A549 (cell line): ENCODE data around the gene PRTFDC1. TPM values are rescaled to one million over a fixed set of nuclear protein-coding genes. Genes with fewer than 3 reads are reported as not detected.

Experiments
- ATAC-seq, 2 experiments: fragments of 200-7000 bp in 1 of 2; fragments of >200 bp in 1 of 2; cut with Nextera tagmentation in 1 of 2; cut with Tn5 transposase in 1 of 2; 3 replicates each; pipeline versions ENCODE4 v1.8.0 to v1.9.1; 2018 to 2020; ENCODE audit warnings: mild to moderate bottlenecking in 1 of 2, moderate library complexity in 1 of 2
- CTCF ChIA-PET: fragments of 300-600 bp; sonication (Branson Sonifier 250); formaldehyde crosslinking; extraction: SDS; loops from one replicate; lab custom pipeline; 2021; ENCODE audit warnings: antibody characterized with exemption, inconsistent platforms; lab: Yijun Ruan, JAX
- POLR2A ChIA-PET: fragments of 350-600 bp; formaldehyde crosslinking; extraction: SDS; loops from one replicate; lab custom pipeline; 2021; ENCODE audit warnings: antibody characterized with exemption, inconsistent platforms; lab: Yijun Ruan, JAX
- DNase-seq, 2 experiments: peaks; one replicate each; pipeline versions ENCODE4 v3.0.0 to v3.0.0-alpha.2; 2011 to 2016; ENCODE audit warnings: low read depth in 1 of 2, low spot score in 1 of 2
- FAIRE-seq: peaks from 2 replicates; lab custom pipeline; 2011; peaks lifted over from hg19 to GRCh38; lab: Jason Lieb, UNC
- H3K27ac ChIP-seq, 2 experiments: fragments of >200 bp; sonication (Bioruptor Twin); formaldehyde crosslinking; 3 replicates each; pipeline ENCODE4 v1.5.1; 2016 to 2017
- H3K4me1 ChIP-seq: fragments of >200 bp; sonication (Bioruptor Twin); formaldehyde crosslinking; 3 replicates; pipeline ENCODE4 v1.6.1; 2016
- H3K4me2 ChIP-seq: fragments of >200 bp; sonication (Bioruptor Twin); formaldehyde crosslinking; 3 replicates; pipeline ENCODE4 v1.6.1; 2016
- H3K4me3 ChIP-seq: fragments of >200 bp; sonication (Bioruptor Twin); formaldehyde crosslinking; 3 replicates; pipeline ENCODE4 v1.5.1; 2016
- H3K9me3 ChIP-seq: fragments of >200 bp; sonication (Bioruptor Twin); formaldehyde crosslinking; 3 replicates; pipeline ENCODE4 v1.6.1; 2016
- ATOH8 ChIP-seq: fragments of 250-450 bp; sonication (Bioruptor Pico); IDR thresholded peaks from 2 replicates; pipeline ENCODE4 v1.5.0; 2020; ENCODE audit warnings: low read depth, mild to moderate bottlenecking, moderate library complexity
- BHLHE40 ChIP-seq: IDR thresholded peaks from 2 replicates; pipeline ENCODE4 v1.6.1; 2012; ENCODE audit warnings: low read depth, low read length, inconsistent platforms
- CBX2 ChIP-seq: fragments of 200-600 bp; sonication (generic); IDR thresholded peaks from 2 replicates; pipeline ENCODE4 v1.6.1; 2016; ENCODE audit warnings: low read depth, mild to moderate bottlenecking, borderline replicate concordance
- CBX8 ChIP-seq: fragments of 200-600 bp; sonication (generic); IDR thresholded peaks from 2 replicates; pipeline ENCODE4 v1.6.1; 2016
- CEBPB ChIP-seq, 2 experiments: fragments of >200 bp in 1 of 2; sonication (Bioruptor Twin) in 1 of 2; formaldehyde crosslinking in 1 of 2; IDR thresholded peaks; 2 replicates each; pipeline ENCODE4 v1.6.1; 2012 to 2016
- CTCF ChIP-seq: fragments of >200 bp; sonication (Bioruptor Twin); formaldehyde crosslinking; IDR thresholded peaks from 3 replicates; pipeline ENCODE4 v1.5.1; 2016
- ESRRA ChIP-seq: fragments of 150-350 bp; IDR thresholded peaks from 2 replicates; pipeline ENCODE4 v1.6.1; 2014; ENCODE audit warnings: mild to moderate bottlenecking, low read length, borderline replicate concordance
- FOSL2 ChIP-seq, 2 experiments: fragments of 450-650 bp in 1 of 2; fragments of >200 bp in 1 of 2; sonication (Bioruptor Twin) in 1 of 2; formaldehyde crosslinking; IDR thresholded peaks; 2 replicates each; pipeline versions ENCODE4 v1.5.0 to v1.6.1; 2016 to 2020; ENCODE audit warnings: mild to moderate bottlenecking in 1 of 2, moderate library complexity in 1 of 2
- FOXS1 ChIP-seq: fragments of 250-450 bp; sonication (Bioruptor Pico); IDR thresholded peaks from 2 replicates; pipeline ENCODE4 v1.5.0; 2020; ENCODE audit warnings: mild to moderate bottlenecking, moderate library complexity
- GATA3 ChIP-seq: IDR thresholded peaks from 2 replicates; pipeline ENCODE4 v1.6.1; 2012; ENCODE audit warnings: borderline replicate concordance
- HDAC2 ChIP-seq: fragments of 200-600 bp; sonication (generic); IDR thresholded peaks from 2 replicates; pipeline ENCODE4 v1.6.1; 2016
- HEYL ChIP-seq: fragments of 250-450 bp; sonication (Bioruptor Pico); IDR thresholded peaks from 2 replicates; pipeline ENCODE4 v1.8.0; 2021; ENCODE audit warnings: mild to moderate bottlenecking, moderate library complexity
- JUNB ChIP-seq: fragments of >200 bp; sonication (Bioruptor Twin); formaldehyde crosslinking; IDR thresholded peaks from 2 replicates; pipeline ENCODE4 v1.6.1; 2016
- KDM1A ChIP-seq: fragments of 200-600 bp; sonication (generic); IDR thresholded peaks from 2 replicates; pipeline ENCODE4 v1.6.1; 2016; ENCODE audit warnings: low read depth, mild to moderate bottlenecking
- KDM5A ChIP-seq: fragments of 200-600 bp; sonication (generic); IDR thresholded peaks from 2 replicates; pipeline ENCODE4 v1.6.1; 2016; ENCODE audit warnings: antibody characterized with exemption, mild to moderate bottlenecking
- MAZ ChIP-seq: fragments of 150-350 bp; IDR thresholded peaks from 2 replicates; pipeline ENCODE4 v1.6.1; 2014; ENCODE audit warnings: antibody characterized with exemption, low read depth, low read length, borderline replicate concordance
- NPAS2 ChIP-seq: fragments of 250-450 bp; sonication (Bioruptor Pico); IDR thresholded peaks from 2 replicates; pipeline ENCODE4 v1.8.0; 2022; ENCODE audit warnings: mild to moderate bottlenecking, moderate library complexity, borderline replicate concordance
- NR3C1 ChIP-seq: fragments of >200 bp; sonication (Bioruptor Twin); formaldehyde crosslinking; IDR thresholded peaks from 3 replicates; pipeline ENCODE4 v1.6.1; 2017
- PBX3 ChIP-seq: IDR thresholded peaks from 2 replicates; pipeline ENCODE4 v1.6.1; 2012
- POLR2A ChIP-seq: IDR thresholded peaks from 2 replicates; pipeline ENCODE4 v1.6.1; 2012; ENCODE audit warnings: mild to moderate bottlenecking, low read length
- POLR2AphosphoS2 ChIP-seq: conservative IDR thresholded peaks from 2 replicates; pipeline ENCODE4 v1.6.1; 2012; ENCODE audit warnings: low read length, improper control_type of control experiment, inconsistent platforms
- RARB ChIP-seq: fragments of 250-450 bp; sonication (Bioruptor Pico); IDR thresholded peaks from 2 replicates; pipeline ENCODE4 v1.8.0; 2021; ENCODE audit warnings: mild to moderate bottlenecking, moderate library complexity
- RCOR1 ChIP-seq: fragments of 150-350 bp; IDR thresholded peaks from 2 replicates; pipeline ENCODE4 v1.6.1; 2014; ENCODE audit warnings: antibody characterized with exemption, low read length, low read depth
- RFX5 ChIP-seq: fragments of 450-650 bp; IDR thresholded peaks from 2 replicates; pipeline ENCODE4 v1.7.1; 2014; ENCODE audit warnings: antibody characterized with exemption, mild to moderate bottlenecking, moderate library complexity
- ZC3H11A ChIP-seq: fragments of 450-650 bp; IDR thresholded peaks from 2 replicates; pipeline ENCODE4 v1.6.1; 2014; ENCODE audit warnings: antibody characterized with exemption, mild to moderate bottlenecking
- ZNF302 ChIP-seq: fragments of 250-450 bp; sonication (Bioruptor Pico); IDR thresholded peaks from 2 replicates; pipeline ENCODE4 v1.9.0; 2021; ENCODE audit warnings: inconsistent platforms, mild to moderate bottlenecking, moderate library complexity
- ZSCAN20 ChIP-seq: fragments of 250-450 bp; sonication (Bioruptor Pico); IDR thresholded peaks from 2 replicates; pipeline ENCODE4 v1.8.0; 2022; ENCODE audit warnings: mild to moderate bottlenecking, moderate library complexity
- WGBS: methylation state at CpG from one replicate; pipeline ENCODE4 v1.1.6; 2017; ENCODE audit errors: missing lambda C conversion rate; 5-methylcytosine and 5-hydroxymethylcytosine counted together
- polyA plus RNA-seq, 4 experiments: library from polyadenylated mRNA; depleted of rRNA in 3 of 4; stranded (reverse); fragments of >200 nt; fragmentation: RNase III in 1 of 4; extraction: RNeasy Plus Mini Kit Qiagen cat#74134 plus additional on column Dnase treatment in 1 of 4; gene quantifications; 2 replicates in 3 of 4; 3 replicates in 1 of 4; pipeline ENCODE4 v1.2.3, GENCODE V29; 2011 to 2017

PRTFDC1 gene
- polyA plus RNA-seq, 2 of the 4 experiments (the other 2 are of a cell fraction): 35.6 to 39.2 TPM

- Histone ChIP-seq H3K9me3 (no peaks in the 10 kb centered on the region), H3K4me1 (peaks cover 62% of the 10 kb centered on the region), H3K4me3 (no peak overlapping the region), H3K27ac (peak overlapping the region in 1 of 2 experiments; percentile 66; a peak in 3 of 6 replicates), H3K4me2 (peak overlapping the region; percentile 7; the same call in 1 of the 3 replicates)
- FAIRE-seq (no peak), ATAC-seq (peak; percentile 46 to 62; a peak in 5 of 6 replicates), DNase-seq (peak in 1 of 2 experiments; percentile 23)
- TF ChIP-seq FOSL2 (IDR thresholded peaks at IDR 0.05): no peak
- TF ChIP-seq FOSL2 (CRISPR knock-in tag; IDR thresholded peaks at IDR 0.05): no peak
- no peak for TF ChIP-seq CBX8
- no peak for TF ChIP-seq CBX2
- no peak for TF ChIP-seq NPAS2
- ChIA-PET CTCF (interaction anchor here (1.0 kb wide), 1 partner anchor 48 kb away, joined by 3 read pairs; no protein-coding TSS in a partner anchor), POLR2A (no interaction called here)
- WGBS: 68% methylated on average over 5 of the region's 5 CpGs
Observed at GRCh38 chr10:24894309-24894708, 58.1 kb downstream of the PRTFDC1 start.

GRCh38 chr10:24893127-24893526 lies 59.3 kb downstream of the PRTFDC1 start:
- no peak overlapping the region for H3K4me2 ChIP-seq
- peaks cover 65% of the 10 kb centered on the region for H3K4me1 ChIP-seq
- TF ChIP-seq KDM1A: no peak
- TF ChIP-seq CEBPB (IDR thresholded peaks at IDR 0.05): peak; percentile 16 to 56; a peak in 1 of 4 replicates
- no peak for TF ChIP-seq MAZ
- no peak for TF ChIP-seq ESRRA
- H3K27ac ChIP-seq: no peak overlapping the region
- no peaks in the 10 kb centered on the region for H3K9me3 ChIP-seq
- no peak overlapping the region for H3K4me3 ChIP-seq
- POLR2A ChIA-PET: no interaction called here
- 78% methylated on average over 2 of the region's 2 CpGs for WGBS
- FAIRE-seq (no peak), DNase-seq (no peak), ATAC-seq (no peak)
- CTCF ChIA-PET: interaction anchor here (0.8 kb wide), 1 partner anchor 12 kb away, joined by 3 read pairs; no protein-coding TSS in a partner anchor

- ChIA-PET POLR2A (no interaction called here), CTCF (interaction anchor here (0.6 to 1.5 kb wide), 2 partner anchors 12 to 33 kb away, joined by 3 to 4 read pairs; no protein-coding TSS in a partner anchor)
- DNase-seq (peak in 1 of 2 experiments; percentile 46), ATAC-seq (peak in 1 of 2 experiments; percentile 57; a peak in 3 of 6 replicates), FAIRE-seq (no peak)
- H3K27ac ChIP-seq: peak overlapping the region in 1 of 2 experiments; percentile 51; a peak in 3 of 6 replicates
- H3K4me2 ChIP-seq: peak overlapping the region; percentile 44
- 53% methylated on average over 1 of the region's 1 CpG for WGBS
- no peak overlapping the region for H3K4me3 ChIP-seq
- no peaks in the 10 kb centered on the region for H3K9me3 ChIP-seq
- H3K4me1 ChIP-seq: peaks cover 53% of the 10 kb centered on the region
- no peak; the same call in 1 of the 2 replicates for TF ChIP-seq FOSL2 (IDR thresholded peaks at IDR 0.05)
- peak; percentile 45 for TF ChIP-seq FOSL2 (CRISPR knock-in tag; IDR thresholded peaks at IDR 0.05)
- TF ChIP-seq MAZ: no peak
- TF ChIP-seq ESRRA: no peak
- TF ChIP-seq KDM5A: no peak
- no peak for TF ChIP-seq BHLHE40
- no peak for TF ChIP-seq ZNF302 (CRISPR knock-in tag)
- TF ChIP-seq JUNB: peak; percentile 48
- no peak for TF ChIP-seq RCOR1
- no peak for TF ChIP-seq POLR2A
- no peak for TF ChIP-seq ZSCAN20 (CRISPR knock-in tag)
- peak; percentile 58; the same call in 1 of the 2 replicates for TF ChIP-seq GATA3
- TF ChIP-seq ZC3H11A: no peak
- no peak for TF ChIP-seq HDAC2
Observed at GRCh38 chr10:24891823-24892222, 60.6 kb downstream of the PRTFDC1 start.

- peak overlapping the region; percentile 38 for H3K4me2 ChIP-seq
- TF ChIP-seq RARB (CRISPR knock-in tag) (no peak), POLR2AphosphoS2 (no peak), RCOR1 (no peak), CTCF (no peak), FOSL2 (IDR thresholded peaks at IDR 0.05) (no peak), FOSL2 (CRISPR knock-in tag; IDR thresholded peaks at IDR 0.05) (no peak), FOXS1 (CRISPR knock-in tag) (no peak), ATOH8 (CRISPR knock-in tag) (no peak), RFX5 (no peak), KDM5A (no peak), NR3C1 (no peak), KDM1A (no peak), HEYL (no peak), PBX3 (no peak), JUNB (no peak)
- TF ChIP-seq, all 56 proteins: peak for 0
- 84% methylated on average over 1 of the region's 1 CpG for WGBS
- H3K4me1 ChIP-seq: peaks cover 49% of the 10 kb centered on the region
- H3K9me3 ChIP-seq: no peaks in the 10 kb centered on the region
- peak in 1 of 2 experiments; percentile 35 for DNase-seq
- FAIRE-seq: no peak
- POLR2A ChIA-PET: no interaction called here
- peak overlapping the region; percentile 38 to 71; a peak in 5 of 6 replicates for H3K27ac ChIP-seq
- peak in 1 of 2 experiments; percentile 44; a peak in 2 of 6 replicates for ATAC-seq
- CTCF ChIA-PET: interaction anchor here (1.0 to 1.5 kb wide), 3 partner anchors 11 to 25 kb away, joined by 3 read pairs; no protein-coding TSS in a partner anchor
- H3K4me3 ChIP-seq: no peak overlapping the region
Observed at GRCh38 chr10:24889639-24890038, 62.8 kb downstream of the PRTFDC1 start.
